ENCODE results near the gene ERC2.

- TF ChIP-seq ISL1 (CRISPR knock-in tag; IDR thresholded peaks at IDR 0.05) (no peak), ZNF8 (CRISPR knock-in tag; IDR thresholded peaks at IDR 0.05) (no peak), CREB5 (CRISPR knock-in tag; IDR thresholded peaks at IDR 0.05; ENCODE audit: low read depth) (no peak), CSDC2 (CRISPR knock-in tag; IDR thresholded peaks at IDR 0.05) (no peak), PATZ1 (CRISPR knock-in tag; IDR thresholded peaks at IDR 0.05; ENCODE audit: borderline replicate concordance) (no peak), OSR1 (CRISPR knock-in tag; IDR thresholded peaks at IDR 0.05) (no peak), ZC3H10 (CRISPR knock-in tag; IDR thresholded peaks at IDR 0.05) (no peak), ARNTL (CRISPR knock-in tag; IDR thresholded peaks at IDR 0.05; ENCODE audit: borderline replicate concordance, low read depth) (no peak), TCF4 (CRISPR knock-in tag; IDR thresholded peaks at IDR 0.05; ENCODE audit: borderline replicate concordance) (no peak), GLIS3 (CRISPR knock-in tag; IDR thresholded peaks at IDR 0.05) (no peak), BACH2 (CRISPR knock-in tag; IDR thresholded peaks at IDR 0.05; ENCODE audit: borderline replicate concordance) (no peak), ESRRG (CRISPR knock-in tag; IDR thresholded peaks at IDR 0.05) (no peak), SNAI2 (CRISPR knock-in tag; IDR thresholded peaks at IDR 0.05) (no peak), ZFP30 (CRISPR knock-in tag; IDR thresholded peaks at IDR 0.05) (no peak)
Observed at GRCh38 chr3:56297281-56297840, 170.9 kb downstream of the ERC2 start.

Measured in SK-N-SH treated with all-trans-retinoic acid at 6 μM for 48 hours (cell line).